Measurements from ENCODE around the gene NT5M.
"Not testable (repeated sequence)": the region's sequence is repeated elsewhere in the genome, so short reads cannot be mapped to it uniquely, and the experiment has no call there.

NT5M gene

DNA sequence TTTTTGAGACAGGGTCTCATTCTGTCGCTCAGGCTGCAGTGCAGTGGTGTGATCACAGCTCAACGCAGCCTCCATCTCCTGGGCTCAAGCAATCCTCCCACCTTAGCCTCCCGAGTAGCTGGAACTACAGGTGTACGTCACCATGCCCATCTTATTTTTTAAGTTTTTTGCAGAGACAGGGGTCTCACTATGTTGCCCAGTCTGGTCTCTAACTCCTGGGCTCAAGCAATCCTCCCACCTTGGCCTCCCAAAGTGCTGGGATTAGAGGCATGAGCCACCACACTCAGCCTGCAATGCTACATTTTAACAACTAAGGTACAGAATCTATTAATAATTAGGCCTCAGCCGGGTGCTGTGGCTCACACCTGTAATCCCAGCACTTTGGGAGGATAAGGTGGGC lies 25.7 kb upstream of the NT5M start:
- peaks cover 39% of the 10 kb centered on the region for H3K36me3 ChIP-seq (ENCODE audit: control insufficient read depth, insufficient read depth, low read length)
- WGBS, 2 experiments (ENCODE audit: insufficient coverage in 2 of 2): 78 to 100% methylated on average over 3 to 5 of the region's 5 CpGs
- H3K4me3 ChIP-seq (ENCODE audit: extremely low read depth, insufficient read depth, low read length, poor library complexity, severe bottlenecking); H3K9me3 ChIP-seq (ENCODE audit: control insufficient read depth, low read length); H3K4me1 ChIP-seq (ENCODE audit: control insufficient read depth, insufficient read depth, low read length, poor library complexity, severe bottlenecking); H3K27ac ChIP-seq (ENCODE audit: low read depth, low read length, severe bottlenecking): not testable (repeated sequence)

DNA sequence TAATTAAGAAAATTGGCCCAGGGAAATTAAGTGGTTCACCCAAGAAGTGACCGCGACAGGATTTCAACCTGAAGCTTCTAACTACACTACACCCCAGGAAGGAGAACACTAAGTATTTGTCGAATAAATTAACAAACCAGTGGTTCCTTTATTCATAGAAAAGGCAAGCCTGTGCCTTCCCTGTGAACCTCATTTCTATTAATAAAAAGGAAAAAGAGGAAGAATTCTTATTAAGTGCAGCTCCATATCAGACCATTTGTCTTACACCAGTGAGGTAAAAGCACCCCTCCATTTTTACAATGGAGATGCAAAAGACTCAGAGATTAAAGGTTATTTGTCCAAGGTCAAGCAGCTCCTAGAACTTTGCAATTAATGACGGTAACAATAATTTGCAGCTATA lies 23.9 kb upstream of the NT5M start:
- Histone ChIP-seq H3K9me3 (ENCODE audit: control insufficient read depth, low read length) (no peaks in the 10 kb centered on the region), H3K36me3 (ENCODE audit: control insufficient read depth, insufficient read depth, low read length) (peaks cover 20% of the 10 kb centered on the region), H3K4me1 (ENCODE audit: control insufficient read depth, insufficient read depth, low read length, poor library complexity, severe bottlenecking) (peaks cover 6% of the 10 kb centered on the region), H3K4me3 (ENCODE audit: extremely low read depth, insufficient read depth, low read length, poor library complexity, severe bottlenecking) (peak overlapping the region; percentile 90), H3K27ac (ENCODE audit: low read depth, low read length, severe bottlenecking) (no peak overlapping the region)
- WGBS, 2 experiments (ENCODE audit: insufficient coverage in 2 of 2): 87 to 100% methylated on average over 1 of the region's 4 CpGs

DNA sequence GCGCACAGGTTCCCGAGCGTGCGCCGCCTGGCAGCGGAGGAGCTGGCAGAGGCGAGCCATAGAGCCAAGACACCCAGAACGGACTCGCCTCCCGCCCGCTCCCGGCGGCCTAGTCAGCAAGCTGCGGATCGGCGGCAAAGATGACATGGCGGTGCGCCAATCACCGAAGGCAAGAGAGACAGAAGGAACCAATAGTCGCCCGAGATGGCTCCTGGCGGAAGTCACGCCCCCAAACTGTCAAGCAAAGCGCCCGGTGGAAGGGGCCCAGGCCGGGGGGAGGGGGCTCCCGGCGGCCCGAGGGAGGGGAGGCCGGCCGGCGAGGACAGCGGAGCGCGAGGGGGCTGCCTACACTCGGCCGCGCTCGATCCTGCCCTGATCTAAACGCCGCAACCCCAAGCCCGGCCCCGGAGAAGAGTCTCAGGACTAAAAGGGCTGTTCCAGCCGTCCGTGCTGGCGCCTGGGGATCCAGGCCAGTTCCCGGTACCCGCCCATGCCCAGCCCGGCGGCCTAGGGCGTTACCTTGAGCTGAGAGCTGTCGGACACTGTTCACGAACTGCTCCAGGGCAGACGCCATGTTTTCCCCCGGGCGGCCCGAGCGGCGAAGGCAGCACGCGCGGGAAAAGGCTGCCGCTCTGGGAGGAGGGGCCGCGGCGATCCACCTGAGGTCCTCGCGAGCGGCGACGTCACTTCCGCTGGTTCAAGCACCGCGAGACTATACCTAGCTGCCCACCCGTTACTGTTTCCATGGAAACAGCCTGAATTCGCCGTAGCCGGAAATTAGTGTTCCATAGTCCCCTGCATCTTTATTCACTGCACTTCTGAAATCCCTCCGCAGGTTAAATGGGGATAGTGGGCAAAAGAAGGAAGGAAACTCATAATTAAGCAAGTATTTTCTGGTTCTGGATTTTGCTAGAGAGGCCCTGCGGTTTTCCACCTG lies 22.3 kb upstream of the NT5M start, which contains the start of gene COPS3:
COPS3 (minus strand) TSS at position 634 of the 937 bp plus-strand sequence; CDS start at position 574, 60 bp downstream.
- Histone ChIP-seq H3K4me1 (ENCODE audit: control insufficient read depth, insufficient read depth, low read length, poor library complexity, severe bottlenecking) (peaks cover 6% of the 10 kb centered on the region), H3K27ac (ENCODE audit: low read depth, low read length, severe bottlenecking) (peak within 1 kb of the TSS; percentile 96), H3K9me3 (ENCODE audit: control insufficient read depth, low read length) (no peaks in the 10 kb centered on the region), H3K4me3 (ENCODE audit: extremely low read depth, insufficient read depth, low read length, poor library complexity, severe bottlenecking) (peak within 1 kb of the TSS; percentile 90), H3K36me3 (ENCODE audit: control insufficient read depth, insufficient read depth, low read length) (peaks cover 5% of the 10 kb centered on the region)
- WGBS, 2 experiments (ENCODE audit: insufficient coverage in 2 of 2): 0% methylated on average over 70 to 74 of the region's 80 CpGs

DNA sequence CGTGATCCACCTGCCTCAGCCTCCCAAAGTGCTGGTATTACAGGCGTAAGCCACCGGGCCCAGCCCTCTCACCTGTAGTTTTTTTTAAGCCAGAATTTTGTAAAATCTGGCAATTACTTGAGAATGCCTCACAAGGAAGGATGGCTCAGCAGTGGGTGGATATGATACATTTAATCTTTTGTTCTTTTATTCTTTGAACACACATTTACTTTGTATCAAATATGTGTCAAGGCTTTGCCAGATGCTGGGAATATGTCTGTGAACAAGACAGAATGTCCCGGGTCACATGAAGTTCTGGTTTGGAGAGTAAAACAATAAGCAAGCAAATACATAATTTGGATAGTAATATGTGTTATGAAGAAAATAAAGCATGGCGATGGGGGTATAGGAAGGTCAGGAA lies 17.2 kb upstream of the NT5M start:
- H3K36me3 ChIP-seq (ENCODE audit: control insufficient read depth, insufficient read depth, low read length): no peaks in the 10 kb centered on the region
- H3K4me1 ChIP-seq (ENCODE audit: control insufficient read depth, insufficient read depth, low read length, poor library complexity, severe bottlenecking): peaks cover 6% of the 10 kb centered on the region
- WGBS, 2 experiments (ENCODE audit: insufficient coverage in 2 of 2): 87 to 100% methylated on average over 2 to 5 of the region's 5 CpGs
- no peak overlapping the region for H3K4me3 ChIP-seq (ENCODE audit: extremely low read depth, insufficient read depth, low read length, poor library complexity, severe bottlenecking)
- H3K9me3 ChIP-seq (ENCODE audit: control insufficient read depth, low read length): no peaks in the 10 kb centered on the region
- no peak overlapping the region for H3K27ac ChIP-seq (ENCODE audit: low read depth, low read length, severe bottlenecking)

DNA sequence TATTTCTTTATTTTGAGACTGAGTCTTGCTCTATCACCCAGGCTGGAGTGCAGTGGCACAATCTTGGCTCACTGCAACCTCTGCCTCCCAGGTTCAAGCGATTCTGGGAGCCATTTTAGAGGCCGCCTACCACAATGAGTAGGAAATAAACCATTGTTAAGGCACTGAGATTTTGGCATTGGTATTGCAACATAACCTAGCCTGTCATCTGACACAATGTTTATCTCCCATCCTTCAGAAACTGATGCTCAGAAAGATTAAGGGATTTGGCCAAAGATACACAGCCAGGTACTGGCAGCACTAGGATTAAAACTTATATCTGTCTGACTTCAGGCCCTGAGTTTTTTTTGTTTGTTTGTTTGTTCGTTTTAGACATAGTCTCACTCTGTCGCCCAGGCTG lies 14.1 kb upstream of the NT5M start:
- H3K36me3 ChIP-seq (ENCODE audit: control insufficient read depth, insufficient read depth, low read length): no peaks in the 10 kb centered on the region
- no peak overlapping the region for H3K4me3 ChIP-seq (ENCODE audit: extremely low read depth, insufficient read depth, low read length, poor library complexity, severe bottlenecking)
- WGBS, 2 experiments (ENCODE audit: insufficient coverage in 2 of 2): 78 to 83% methylated on average over 2 to 4 of the region's 4 CpGs
- no peak overlapping the region for H3K27ac ChIP-seq (ENCODE audit: low read depth, low read length, severe bottlenecking)
- H3K9me3 ChIP-seq (ENCODE audit: control insufficient read depth, low read length): no peaks in the 10 kb centered on the region
- no peaks in the 10 kb centered on the region for H3K4me1 ChIP-seq (ENCODE audit: control insufficient read depth, insufficient read depth, low read length, poor library complexity, severe bottlenecking)

DNA sequence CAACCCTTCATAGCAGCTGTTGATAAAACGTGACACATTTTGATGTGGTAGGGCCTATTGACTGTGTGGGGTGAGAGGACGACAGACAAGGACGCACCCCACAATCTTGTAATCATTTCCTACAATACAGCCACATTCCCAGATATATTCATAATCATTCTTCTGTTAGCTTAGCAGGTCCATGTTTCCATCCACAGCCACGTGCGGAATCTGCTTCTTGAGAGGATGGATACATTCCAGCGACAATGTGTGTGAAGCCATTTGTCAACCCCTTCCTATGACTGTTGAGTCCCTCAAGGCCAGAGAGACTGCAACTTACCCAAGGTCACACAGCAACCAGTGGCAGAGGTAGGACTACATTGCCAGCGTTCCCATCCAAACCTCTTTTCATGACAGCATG lies 13.5 kb upstream of the NT5M start:
- WGBS, 2 experiments (ENCODE audit: insufficient coverage in 2 of 2): 80 to 84% methylated on average over 4 of the region's 7 CpGs
- Histone ChIP-seq H3K27ac (ENCODE audit: low read depth, low read length, severe bottlenecking) (no peak overlapping the region), H3K4me3 (ENCODE audit: extremely low read depth, insufficient read depth, low read length, poor library complexity, severe bottlenecking) (no peak overlapping the region), H3K4me1 (ENCODE audit: control insufficient read depth, insufficient read depth, low read length, poor library complexity, severe bottlenecking) (no peaks in the 10 kb centered on the region), H3K36me3 (ENCODE audit: control insufficient read depth, insufficient read depth, low read length) (no peaks in the 10 kb centered on the region), H3K9me3 (ENCODE audit: control insufficient read depth, low read length) (no peaks in the 10 kb centered on the region)

DNA sequence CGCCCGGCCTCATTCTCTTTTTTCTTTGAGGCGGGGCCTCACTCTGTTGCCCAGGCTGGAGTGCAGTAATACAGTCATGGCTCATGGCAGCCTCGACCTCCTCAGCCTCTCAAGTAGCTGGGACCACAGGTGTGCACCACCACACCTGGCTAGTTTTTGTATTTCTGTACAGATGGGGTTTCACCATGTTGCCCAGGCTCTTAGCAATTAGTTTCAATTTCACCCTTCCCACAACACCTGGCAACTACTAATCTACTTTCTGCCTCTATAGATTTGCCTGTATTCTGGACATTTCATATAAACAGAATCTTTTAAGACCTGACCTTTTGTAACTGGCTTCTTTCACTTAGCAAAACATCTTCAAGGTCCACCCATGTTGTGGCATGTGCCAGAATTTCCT lies 8.0 kb upstream of the NT5M start:
- H3K36me3 ChIP-seq (ENCODE audit: control insufficient read depth, insufficient read depth, low read length): no peaks in the 10 kb centered on the region
- H3K27ac ChIP-seq (ENCODE audit: low read depth, low read length, severe bottlenecking): no peak overlapping the region
- H3K9me3 ChIP-seq (ENCODE audit: control insufficient read depth, low read length): no peaks in the 10 kb centered on the region
- 82 to 95% methylated on average over 3 to 4 of the region's 4 CpGs for WGBS, 2 experiments (ENCODE audit: insufficient coverage in 2 of 2)
- no peak overlapping the region for H3K4me3 ChIP-seq (ENCODE audit: extremely low read depth, insufficient read depth, low read length, poor library complexity, severe bottlenecking)
- no peaks in the 10 kb centered on the region for H3K4me1 ChIP-seq (ENCODE audit: control insufficient read depth, insufficient read depth, low read length, poor library complexity, severe bottlenecking)

DNA sequence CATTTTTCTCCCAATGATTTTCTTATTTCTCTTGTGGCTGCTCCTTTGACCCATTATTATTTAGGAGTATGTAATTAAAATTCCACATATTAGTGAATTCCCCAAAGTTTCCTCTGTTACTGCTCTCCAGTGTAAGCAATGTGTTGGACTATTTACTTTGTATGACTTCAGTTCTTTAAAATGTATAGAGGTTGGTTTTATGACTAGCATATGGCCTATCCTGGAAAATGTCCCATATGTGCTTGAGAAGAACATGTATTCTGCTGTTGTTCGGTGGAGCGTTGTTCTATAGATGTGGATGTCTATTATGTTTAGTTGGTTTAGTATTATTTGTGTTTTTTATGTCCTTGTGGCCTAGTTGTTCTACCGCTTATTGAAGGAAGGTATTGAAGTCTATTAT lies 6.0 kb upstream of the NT5M start:
- Histone ChIP-seq H3K9me3 (ENCODE audit: control insufficient read depth, low read length) (no peaks in the 10 kb centered on the region), H3K4me1 (ENCODE audit: control insufficient read depth, insufficient read depth, low read length, poor library complexity, severe bottlenecking) (no peaks in the 10 kb centered on the region), H3K27ac (ENCODE audit: low read depth, low read length, severe bottlenecking) (no peak overlapping the region), H3K4me3 (ENCODE audit: extremely low read depth, insufficient read depth, low read length, poor library complexity, severe bottlenecking) (no peak overlapping the region), H3K36me3 (ENCODE audit: control insufficient read depth, insufficient read depth, low read length) (no peaks in the 10 kb centered on the region)
- 88 to 100% methylated on average over 2 of the region's 3 CpGs for WGBS, 2 experiments (ENCODE audit: insufficient coverage in 2 of 2)

DNA sequence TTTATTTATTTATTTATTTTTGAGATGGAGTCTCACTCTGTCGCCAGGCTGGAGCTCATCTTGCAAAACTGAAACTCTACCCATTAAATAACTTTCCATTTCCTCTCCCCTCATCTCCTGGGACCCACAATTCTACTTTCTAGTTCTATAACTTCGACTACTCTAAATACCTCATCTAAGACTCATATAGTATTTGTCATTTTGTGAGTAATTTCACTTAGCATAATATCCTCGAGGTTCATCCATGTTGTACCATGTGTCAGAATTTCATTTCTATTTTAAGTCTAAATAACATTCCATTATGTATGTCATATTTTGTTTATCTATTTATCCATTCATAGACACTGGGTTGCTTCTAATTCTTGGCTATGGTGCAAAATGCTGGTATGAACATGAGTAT lies 5.1 kb upstream of the NT5M start:
- Histone ChIP-seq H3K4me3 (ENCODE audit: extremely low read depth, insufficient read depth, low read length, poor library complexity, severe bottlenecking) (no peak overlapping the region), H3K36me3 (ENCODE audit: control insufficient read depth, insufficient read depth, low read length) (no peaks in the 10 kb centered on the region), H3K9me3 (ENCODE audit: control insufficient read depth, low read length) (no peaks in the 10 kb centered on the region), H3K27ac (ENCODE audit: low read depth, low read length, severe bottlenecking) (no peak overlapping the region), H3K4me1 (ENCODE audit: control insufficient read depth, insufficient read depth, low read length, poor library complexity, severe bottlenecking) (no peaks in the 10 kb centered on the region)
- no CpG with 5 or more reads among the region's 3 CpGs for WGBS, 2 experiments (ENCODE audit: insufficient coverage in 2 of 2)

DNA sequence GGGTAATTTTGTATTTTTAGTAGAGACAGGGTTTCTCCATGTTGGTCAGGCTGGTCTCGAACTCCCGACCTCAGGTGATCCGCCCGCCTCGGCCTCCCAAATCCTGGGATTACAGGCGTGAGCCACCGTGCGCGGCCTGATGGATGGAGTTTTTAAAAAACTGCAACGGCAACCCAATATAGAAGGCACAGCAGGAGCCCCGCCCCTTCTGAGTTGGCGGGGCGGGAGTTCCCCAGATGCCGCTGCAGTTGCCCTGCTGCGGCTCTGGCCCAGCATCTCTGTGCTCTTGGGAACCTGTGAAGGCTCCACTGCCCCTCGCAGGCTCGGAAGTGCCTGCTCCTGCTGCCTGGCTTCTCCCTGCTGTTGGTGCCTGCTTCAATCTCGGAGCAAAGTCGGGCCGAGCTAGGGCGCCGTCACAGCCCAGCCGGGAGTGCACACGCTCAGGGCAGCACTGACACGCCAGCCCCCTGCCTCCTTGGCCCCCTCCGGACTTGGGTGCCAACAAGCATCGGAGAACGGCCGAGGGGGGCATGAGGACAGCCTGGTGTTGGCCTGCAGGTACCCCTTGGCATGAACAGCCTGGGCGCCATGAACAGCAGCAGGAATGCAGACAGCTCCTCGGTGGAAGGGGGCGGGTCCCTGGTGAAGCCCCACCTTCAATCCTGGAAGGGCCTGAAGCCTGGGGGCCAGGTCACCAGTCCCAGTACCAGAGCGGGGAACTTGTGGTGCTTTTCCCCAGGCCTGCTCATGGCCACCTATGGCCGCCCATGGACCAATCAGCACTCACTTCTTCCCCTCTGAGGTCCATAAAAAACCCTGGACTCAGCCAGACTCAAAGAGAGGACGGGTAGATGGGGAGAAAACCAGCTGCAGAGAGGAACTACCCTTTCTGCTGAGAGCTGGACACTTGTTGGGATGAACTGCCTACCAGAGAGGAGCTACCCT lies 2.3 kb upstream of the NT5M start:
- H3K4me3 ChIP-seq (ENCODE audit: extremely low read depth, insufficient read depth, low read length, poor library complexity, severe bottlenecking): peak overlapping the region; percentile 56
- H3K27ac ChIP-seq (ENCODE audit: low read depth, low read length, severe bottlenecking): peak overlapping the region; percentile 80
- H3K9me3 ChIP-seq (ENCODE audit: control insufficient read depth, low read length): no peaks in the 10 kb centered on the region
- no peaks in the 10 kb centered on the region for H3K36me3 ChIP-seq (ENCODE audit: control insufficient read depth, insufficient read depth, low read length)
- WGBS, 2 experiments (ENCODE audit: insufficient coverage in 2 of 2): 6 to 7% methylated on average over 23 to 34 of the region's 35 CpGs
- peaks cover 10% of the 10 kb centered on the region for H3K4me1 ChIP-seq (ENCODE audit: control insufficient read depth, insufficient read depth, low read length, poor library complexity, severe bottlenecking)
